ENCODE results near the gene NCKAP1.

Gene NCKAP1

GRCh38 chr2:183035298-183035953 is 2.8 kb downstream of the NCKAP1 start:
- Histone ChIP-seq H3K9ac (ENCODE audit: low read depth, low read length) (peak overlapping the region; percentile 92), H3K27me3 (ENCODE audit: control insufficient read depth, insufficient read depth, low read length) (no peaks in the 10 kb centered on the region), H3K4me3 (ENCODE audit: low read length) (peak overlapping the region; percentile 78), H3K4me1 (ENCODE audit: control insufficient read depth, insufficient read depth, low read length) (peaks cover 44% of the 10 kb centered on the region), H3K4me2 (ENCODE audit: low read length) (peak overlapping the region; percentile 82), H3K36me3 (ENCODE audit: insufficient read depth, low read length) (no peaks in the 10 kb centered on the region), H3K9me3 (replicated peaks; ENCODE audit: low read length) (no peaks in the 10 kb centered on the region)

GRCh38 chr2:183034806-183035205 is 3.5 kb downstream of the NCKAP1 start:
- Histone ChIP-seq H3K4me2 (ENCODE audit: low read length) (peak overlapping the region; percentile 82), H3K27me3 (ENCODE audit: control insufficient read depth, insufficient read depth, low read length) (no peaks in the 10 kb centered on the region), H3K36me3 (ENCODE audit: insufficient read depth, low read length) (no peaks in the 10 kb centered on the region), H3K9me3 (replicated peaks; ENCODE audit: low read length) (no peaks in the 10 kb centered on the region), H3K4me3 (ENCODE audit: low read length) (peak overlapping the region; percentile 31), H3K4me1 (ENCODE audit: control insufficient read depth, insufficient read depth, low read length) (peaks cover 44% of the 10 kb centered on the region), H3K9ac (ENCODE audit: low read depth, low read length) (peak overlapping the region; percentile 0)

GRCh38 chr2:183033951-183034350 is 4.3 kb downstream of the NCKAP1 start:
- H3K4me1 ChIP-seq (ENCODE audit: control insufficient read depth, insufficient read depth, low read length) = peaks cover 49% of the 10 kb centered on the region
- no peaks in the 10 kb centered on the region for H3K27me3 ChIP-seq (ENCODE audit: control insufficient read depth, insufficient read depth, low read length)
- no peak overlapping the region for H3K9ac ChIP-seq (ENCODE audit: low read depth, low read length)
- no peak overlapping the region for H3K4me3 ChIP-seq (ENCODE audit: low read length)
- H3K4me2 ChIP-seq (ENCODE audit: low read length) = peak overlapping the region; percentile 82
- no peaks in the 10 kb centered on the region for H3K9me3 ChIP-seq (replicated peaks; ENCODE audit: low read length)
- H3K36me3 ChIP-seq (ENCODE audit: insufficient read depth, low read length) = no peaks in the 10 kb centered on the region

GRCh38 chr2:183031911-183032794 is 6.1 kb downstream of the NCKAP1 start:
- Histone ChIP-seq H3K4me1 (ENCODE audit: control insufficient read depth, insufficient read depth, low read length) (peaks cover 49% of the 10 kb centered on the region), H3K4me2 (ENCODE audit: low read length) (no peak overlapping the region), H3K9ac (ENCODE audit: low read depth, low read length) (no peak overlapping the region), H3K4me3 (ENCODE audit: low read length) (no peak overlapping the region), H3K27me3 (ENCODE audit: control insufficient read depth, insufficient read depth, low read length) (no peaks in the 10 kb centered on the region), H3K36me3 (ENCODE audit: insufficient read depth, low read length) (no peaks in the 10 kb centered on the region), H3K9me3 (replicated peaks; ENCODE audit: low read length) (no peaks in the 10 kb centered on the region)

- peaks cover 46% of the 10 kb centered on the region for H3K4me1 ChIP-seq (ENCODE audit: control insufficient read depth, insufficient read depth, low read length)
- no peaks in the 10 kb centered on the region for H3K36me3 ChIP-seq (ENCODE audit: insufficient read depth, low read length)
- no peaks in the 10 kb centered on the region for H3K9me3 ChIP-seq (replicated peaks; ENCODE audit: low read length)
- H3K27me3 ChIP-seq (ENCODE audit: control insufficient read depth, insufficient read depth, low read length) = no peaks in the 10 kb centered on the region
- no peak overlapping the region for H3K4me2 ChIP-seq (ENCODE audit: low read length)
- no peak overlapping the region for H3K4me3 ChIP-seq (ENCODE audit: low read length)
- no peak overlapping the region for H3K9ac ChIP-seq (ENCODE audit: low read depth, low read length)
Observed at GRCh38 chr2:183029219-183029618, 9.0 kb downstream of the NCKAP1 start.

- Histone ChIP-seq H3K4me1 (ENCODE audit: control insufficient read depth, insufficient read depth, low read length) (peaks cover 46% of the 10 kb centered on the region), H3K27me3 (ENCODE audit: control insufficient read depth, insufficient read depth, low read length) (no peaks in the 10 kb centered on the region), H3K4me3 (ENCODE audit: low read length) (no peak overlapping the region), H3K36me3 (ENCODE audit: insufficient read depth, low read length) (peaks cover 8% of the 10 kb centered on the region), H3K9me3 (replicated peaks; ENCODE audit: low read length) (no peaks in the 10 kb centered on the region), H3K9ac (ENCODE audit: low read depth, low read length) (no peak overlapping the region), H3K4me2 (ENCODE audit: low read length) (no peak overlapping the region)
Observed at GRCh38 chr2:183028108-183028507, 10.1 kb downstream of the NCKAP1 start.

GRCh38 chr2:183027443-183027842 is 10.8 kb downstream of the NCKAP1 start:
- H3K9ac ChIP-seq (ENCODE audit: low read depth, low read length) = no peak overlapping the region
- peaks cover 40% of the 10 kb centered on the region for H3K4me1 ChIP-seq (ENCODE audit: control insufficient read depth, insufficient read depth, low read length)
- no peaks in the 10 kb centered on the region for H3K27me3 ChIP-seq (ENCODE audit: control insufficient read depth, insufficient read depth, low read length)
- no peaks in the 10 kb centered on the region for H3K9me3 ChIP-seq (replicated peaks; ENCODE audit: low read length)
- H3K4me2 ChIP-seq (ENCODE audit: low read length) = no peak overlapping the region
- H3K4me3 ChIP-seq (ENCODE audit: low read length) = no peak overlapping the region
- peaks cover 14% of the 10 kb centered on the region for H3K36me3 ChIP-seq (ENCODE audit: insufficient read depth, low read length)

GRCh38 chr2:183026424-183026823 is 11.8 kb downstream of the NCKAP1 start:
- peaks cover 17% of the 10 kb centered on the region for H3K36me3 ChIP-seq (ENCODE audit: insufficient read depth, low read length)
- H3K27me3 ChIP-seq (ENCODE audit: control insufficient read depth, insufficient read depth, low read length) = no peaks in the 10 kb centered on the region
- no peak overlapping the region for H3K4me3 ChIP-seq (ENCODE audit: low read length)
- peaks cover 30% of the 10 kb centered on the region for H3K4me1 ChIP-seq (ENCODE audit: control insufficient read depth, insufficient read depth, low read length)
- no peak overlapping the region for H3K4me2 ChIP-seq (ENCODE audit: low read length)
- no peaks in the 10 kb centered on the region for H3K9me3 ChIP-seq (replicated peaks; ENCODE audit: low read length)
- H3K9ac ChIP-seq (ENCODE audit: low read depth, low read length) = no peak overlapping the region

GRCh38 chr2:183025993-183026392 is 12.3 kb downstream of the NCKAP1 start:
- Histone ChIP-seq H3K9me3 (replicated peaks; ENCODE audit: low read length) (no peaks in the 10 kb centered on the region), H3K4me2 (ENCODE audit: low read length) (no peak overlapping the region), H3K4me1 (ENCODE audit: control insufficient read depth, insufficient read depth, low read length) (peaks cover 27% of the 10 kb centered on the region), H3K36me3 (ENCODE audit: insufficient read depth, low read length) (peaks cover 22% of the 10 kb centered on the region), H3K4me3 (ENCODE audit: low read length) (no peak overlapping the region), H3K27me3 (ENCODE audit: control insufficient read depth, insufficient read depth, low read length) (no peaks in the 10 kb centered on the region), H3K9ac (ENCODE audit: low read depth, low read length) (no peak overlapping the region)

GRCh38 chr2:183024339-183025095 is 13.7 kb downstream of the NCKAP1 start:
- peaks cover 24% of the 10 kb centered on the region for H3K36me3 ChIP-seq (ENCODE audit: insufficient read depth, low read length)
- peak overlapping the region; percentile 47 for H3K4me2 ChIP-seq (ENCODE audit: low read length)
- H3K9ac ChIP-seq (ENCODE audit: low read depth, low read length) = no peak overlapping the region
- peaks cover 26% of the 10 kb centered on the region for H3K4me1 ChIP-seq (ENCODE audit: control insufficient read depth, insufficient read depth, low read length)
- H3K9me3 ChIP-seq (replicated peaks; ENCODE audit: low read length) = no peaks in the 10 kb centered on the region
- no peak overlapping the region for H3K4me3 ChIP-seq (ENCODE audit: low read length)
- H3K27me3 ChIP-seq (ENCODE audit: control insufficient read depth, insufficient read depth, low read length) = no peaks in the 10 kb centered on the region

- Histone ChIP-seq H3K36me3 (ENCODE audit: insufficient read depth, low read length) (peaks cover 24% of the 10 kb centered on the region), H3K9me3 (replicated peaks; ENCODE audit: low read length) (no peaks in the 10 kb centered on the region), H3K4me1 (ENCODE audit: control insufficient read depth, insufficient read depth, low read length) (peaks cover 22% of the 10 kb centered on the region), H3K9ac (ENCODE audit: low read depth, low read length) (no peak overlapping the region), H3K4me3 (ENCODE audit: low read length) (no peak overlapping the region), H3K27me3 (ENCODE audit: control insufficient read depth, insufficient read depth, low read length) (no peaks in the 10 kb centered on the region), H3K4me2 (ENCODE audit: low read length) (no peak overlapping the region)
Observed at GRCh38 chr2:183022711-183023110, 15.5 kb downstream of the NCKAP1 start.

Measured in skeletal muscle satellite cell (primary cell).